ENCODE measurements around the gene MECP2.
"Not testable (repeated sequence)": the region's sequence is repeated elsewhere in the genome, so short reads cannot be mapped to it uniquely, and the experiment has no call there.

The MECP2 gene

GRCh38 chrX:153999359-154000037 lies 98.0 kb downstream of the MECP2 start:
- no peak for ATAC-seq
- no peak for DNase-seq
- H3K9me3 Mint-ChIP-seq = no peaks in the 10 kb centered on the region

GRCh38 chrX:153995504-153995903 lies 102.0 kb downstream of the MECP2 start:
- Mint-ChIP-seq H3K27me3 (no peaks in the 10 kb centered on the region), H3K4me3 (no peak overlapping the region), H3K36me3 (ENCODE audit: low read depth) (no peaks in the 10 kb centered on the region), H3K27ac (no peak overlapping the region), H3K9me3 (no peaks in the 10 kb centered on the region), H3K4me1 (peaks cover 7% of the 10 kb centered on the region)
- DNase-seq (no peak), ATAC-seq (no peak)

More at GRCh38 chrX:153999359-154000037, 98.0 kb downstream of the MECP2 start:
- no peak overlapping the region for H3K4me3 Mint-ChIP-seq
- H3K36me3 Mint-ChIP-seq (ENCODE audit: low read depth) = peaks cover 2% of the 10 kb centered on the region
- no peaks in the 10 kb centered on the region for H3K27me3 Mint-ChIP-seq
- H3K4me1 Mint-ChIP-seq = peaks cover 16% of the 10 kb centered on the region
- no peak overlapping the region for H3K27ac Mint-ChIP-seq

- not testable (repeated sequence) for ATAC-seq; H3K27me3 Mint-ChIP-seq; H3K4me3 Mint-ChIP-seq; H3K9me3 Mint-ChIP-seq; H3K27ac Mint-ChIP-seq; H3K36me3 Mint-ChIP-seq (ENCODE audit: low read depth); DNase-seq
- H3K4me1 Mint-ChIP-seq = peaks cover 16% of the 10 kb centered on the region
These were observed 103.1 kb downstream of the MECP2 start for GRCh38 chrX:153994398-153994797.

- Mint-ChIP-seq H3K9me3 (no peaks in the 10 kb centered on the region), H3K27ac (no peak overlapping the region), H3K4me1 (peaks cover 18% of the 10 kb centered on the region), H3K27me3 (no peaks in the 10 kb centered on the region), H3K36me3 (ENCODE audit: low read depth) (no peaks in the 10 kb centered on the region), H3K4me3 (no peak overlapping the region)
- ATAC-seq = no peak
- DNase-seq = no peak
These were observed 103.5 kb downstream of the MECP2 start for GRCh38 chrX:153993978-153994377.

DNA sequence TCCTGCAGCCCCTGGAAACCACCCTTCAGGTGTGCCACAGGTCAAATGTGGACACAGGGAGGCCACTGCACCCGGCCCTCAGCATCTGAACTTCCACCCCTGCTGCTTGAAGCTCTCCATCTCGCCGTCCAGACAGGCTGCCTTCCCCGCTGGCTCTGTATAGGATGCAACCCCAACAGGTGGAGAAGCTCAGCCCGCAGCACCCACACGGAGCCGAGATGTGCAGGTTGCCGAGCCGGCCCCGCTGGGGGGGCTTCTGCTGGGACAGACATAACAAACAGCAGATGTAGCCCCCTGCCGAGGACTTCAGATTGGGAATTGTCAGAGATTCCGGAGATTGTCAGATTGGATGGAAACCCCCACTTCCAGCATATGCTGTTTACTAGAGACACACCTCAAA lies 104.4 kb downstream of the MECP2 start:
- Mint-ChIP-seq H3K27ac (no peak overlapping the region), H3K4me3 (no peak overlapping the region)

DNA sequence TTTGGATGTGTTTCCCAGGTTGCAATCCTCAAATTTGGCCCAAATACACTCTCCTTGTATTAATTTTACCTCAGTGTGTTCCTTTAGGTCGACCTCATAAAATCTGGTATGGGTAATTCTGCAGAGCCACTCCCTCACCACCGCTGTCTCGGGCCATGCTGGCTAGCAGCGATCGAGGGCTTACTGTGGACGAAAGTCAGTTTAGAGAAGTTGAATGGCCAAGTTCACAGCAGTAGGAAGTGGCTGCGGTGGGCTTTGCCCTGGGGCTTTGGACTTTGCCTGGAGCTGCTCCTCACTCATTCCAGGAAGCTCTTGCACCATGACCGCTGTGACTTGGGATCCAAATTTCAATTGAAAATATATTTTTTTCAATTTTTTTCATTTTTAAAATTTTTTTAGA lies 105.3 kb downstream of the MECP2 start:
- peaks cover 18% of the 10 kb centered on the region for H3K4me1 Mint-ChIP-seq
- no peak overlapping the region for H3K4me3 Mint-ChIP-seq
- no peaks in the 10 kb centered on the region for H3K36me3 Mint-ChIP-seq (ENCODE audit: low read depth)
- DNase-seq (no peak), ATAC-seq (no peak)
- no peaks in the 10 kb centered on the region for H3K9me3 Mint-ChIP-seq
- no peak overlapping the region for H3K27ac Mint-ChIP-seq
- H3K27me3 Mint-ChIP-seq = no peaks in the 10 kb centered on the region

More for the DNA sequence above, 104.4 kb downstream of the MECP2 start:
- peaks cover 18% of the 10 kb centered on the region for H3K4me1 Mint-ChIP-seq
- no peaks in the 10 kb centered on the region for H3K9me3 Mint-ChIP-seq
- H3K36me3 Mint-ChIP-seq (ENCODE audit: low read depth) = no peaks in the 10 kb centered on the region
- ATAC-seq (no peak), DNase-seq (no peak)
- H3K27me3 Mint-ChIP-seq = no peaks in the 10 kb centered on the region

DNA sequence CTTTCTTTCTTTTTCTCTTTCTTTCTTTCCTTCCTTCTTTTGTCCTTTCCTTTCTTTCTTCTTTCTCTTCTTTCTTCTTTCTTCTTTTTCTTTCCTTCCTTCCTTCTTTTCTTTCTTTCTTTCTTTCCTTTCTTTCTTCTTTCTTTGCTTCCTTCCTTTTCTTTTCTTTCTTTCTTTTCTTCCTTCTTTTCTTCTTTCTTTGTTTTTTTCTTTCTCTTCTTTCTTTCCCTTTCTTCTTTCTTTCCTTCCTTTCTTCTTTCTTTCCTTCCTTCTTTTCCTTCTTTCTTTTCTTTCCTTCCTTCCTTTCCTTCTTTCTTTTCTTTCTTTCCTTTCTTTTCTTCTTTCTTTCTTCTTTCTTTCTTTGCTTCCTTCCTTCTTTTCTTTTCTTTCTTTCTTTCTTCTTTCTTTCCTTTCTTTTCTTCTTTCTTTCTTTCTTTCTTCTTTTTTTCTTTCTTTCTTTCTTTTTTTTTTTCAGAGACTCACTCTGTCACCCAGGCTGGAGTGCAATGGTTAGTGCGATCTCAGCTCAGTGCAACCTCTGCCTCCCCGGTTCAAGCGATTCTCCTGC lies 106.4 kb downstream of the MECP2 start:
- Mint-ChIP-seq H3K27me3 (no peaks in the 10 kb centered on the region), H3K4me1 (peaks cover 21% of the 10 kb centered on the region), H3K27ac (no peak overlapping the region)

GRCh38 chrX:153989973-153990655 lies 107.4 kb downstream of the MECP2 start:
- peaks cover 26% of the 10 kb centered on the region for H3K4me1 Mint-ChIP-seq
- no peaks in the 10 kb centered on the region for H3K27me3 Mint-ChIP-seq
- DNase-seq (peak; percentile 31), ATAC-seq (peak; percentile 41)
- peak overlapping the region; percentile 22 for H3K4me3 Mint-ChIP-seq
- peak overlapping the region; percentile 66 for H3K27ac Mint-ChIP-seq
- H3K9me3 Mint-ChIP-seq = no peaks in the 10 kb centered on the region
- no peaks in the 10 kb centered on the region for H3K36me3 Mint-ChIP-seq (ENCODE audit: low read depth)

More for the DNA sequence above, 106.4 kb downstream of the MECP2 start:
- Mint-ChIP-seq H3K9me3 (no peaks in the 10 kb centered on the region), H3K36me3 (ENCODE audit: low read depth) (no peaks in the 10 kb centered on the region), H3K4me3 (no peak overlapping the region)
- DNase-seq (no peak), ATAC-seq (no peak)

DNA sequence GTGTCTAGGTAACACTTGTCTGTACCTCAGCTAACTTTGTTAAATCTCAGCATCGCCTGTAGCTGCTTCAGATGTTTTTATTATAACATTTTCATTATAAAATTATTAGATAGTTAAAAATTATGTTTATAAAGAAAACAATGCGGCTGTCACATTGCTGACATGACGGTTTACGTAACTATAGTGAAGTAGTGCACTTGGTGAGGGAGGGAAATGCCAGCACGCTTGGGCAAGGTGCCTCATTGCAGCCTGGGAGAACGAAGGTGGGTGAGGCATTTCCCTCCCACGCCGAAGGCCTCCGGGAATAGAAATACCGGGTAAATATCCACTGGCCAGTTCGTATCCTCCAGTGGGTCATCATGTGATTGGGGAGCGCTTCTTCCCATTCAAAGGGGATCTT lies 109.0 kb downstream of the MECP2 start:
- Mint-ChIP-seq H3K27ac (no peak overlapping the region), H3K4me3 (no peak overlapping the region), H3K9me3 (no peaks in the 10 kb centered on the region), H3K27me3 (no peaks in the 10 kb centered on the region), H3K36me3 (ENCODE audit: low read depth) (no peaks in the 10 kb centered on the region), H3K4me1 (peaks cover 41% of the 10 kb centered on the region)
- DNase-seq (no peak), ATAC-seq (no peak)

DNA sequence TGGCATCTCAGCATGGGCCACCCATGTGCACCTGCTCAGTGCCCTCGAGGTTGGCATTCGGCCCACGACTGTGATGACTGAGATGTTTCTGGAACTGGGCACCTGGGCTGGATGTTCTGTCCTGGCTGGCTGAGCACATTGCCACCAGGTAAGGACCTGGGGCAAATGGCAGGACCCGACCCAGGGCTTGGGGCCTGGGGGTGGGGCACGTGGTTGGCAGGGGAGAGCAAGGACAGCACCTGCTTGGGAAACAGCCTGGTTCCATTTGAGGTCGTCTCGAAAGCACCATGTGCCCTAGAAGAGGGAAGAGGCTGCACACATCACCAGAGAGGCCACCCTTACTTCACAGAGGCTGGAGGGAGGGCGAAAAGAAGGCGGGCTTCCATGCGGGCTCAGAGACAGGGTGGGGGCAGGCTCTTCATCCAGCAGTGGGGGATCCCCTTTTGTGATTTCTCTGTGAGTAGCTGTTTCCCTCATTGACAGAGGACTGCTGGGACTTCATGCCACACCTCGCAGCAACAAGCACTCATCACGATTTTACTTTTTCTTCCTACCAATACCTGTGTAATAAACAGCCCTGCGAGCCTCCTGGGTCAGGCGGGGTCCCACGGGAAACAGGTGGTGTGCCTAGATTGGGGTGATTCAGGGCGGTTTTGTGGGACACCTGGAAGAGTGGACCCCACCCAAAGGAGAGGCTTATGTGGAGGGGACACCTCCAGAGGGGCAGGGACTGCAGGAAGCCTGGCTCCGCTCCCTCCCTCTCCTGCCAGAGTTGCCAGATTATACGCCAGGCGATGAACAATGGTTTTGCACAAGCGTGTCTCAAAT lies 113.0 kb downstream of the MECP2 start:
- DNase-seq = peak; percentile 61
- Mint-ChIP-seq H3K27me3 (no peaks in the 10 kb centered on the region), H3K27ac (peak overlapping the region; percentile 93), H3K4me3 (peak overlapping the region; percentile 78), H3K36me3 (ENCODE audit: low read depth) (no peaks in the 10 kb centered on the region), H3K9me3 (no peaks in the 10 kb centered on the region), H3K4me1 (peaks cover 59% of the 10 kb centered on the region)
- peak; percentile 68 for ATAC-seq

GRCh38 chrX:153983321-153983801 lies 114.2 kb downstream of the MECP2 start:
- Mint-ChIP-seq H3K4me1 (peaks cover 56% of the 10 kb centered on the region), H3K36me3 (ENCODE audit: low read depth) (no peaks in the 10 kb centered on the region), H3K27ac (peak overlapping the region; percentile 75), H3K4me3 (no peak overlapping the region), H3K27me3 (no peaks in the 10 kb centered on the region), H3K9me3 (no peaks in the 10 kb centered on the region)
- DNase-seq (peak; percentile 39), ATAC-seq (peak; percentile 31)

DNA sequence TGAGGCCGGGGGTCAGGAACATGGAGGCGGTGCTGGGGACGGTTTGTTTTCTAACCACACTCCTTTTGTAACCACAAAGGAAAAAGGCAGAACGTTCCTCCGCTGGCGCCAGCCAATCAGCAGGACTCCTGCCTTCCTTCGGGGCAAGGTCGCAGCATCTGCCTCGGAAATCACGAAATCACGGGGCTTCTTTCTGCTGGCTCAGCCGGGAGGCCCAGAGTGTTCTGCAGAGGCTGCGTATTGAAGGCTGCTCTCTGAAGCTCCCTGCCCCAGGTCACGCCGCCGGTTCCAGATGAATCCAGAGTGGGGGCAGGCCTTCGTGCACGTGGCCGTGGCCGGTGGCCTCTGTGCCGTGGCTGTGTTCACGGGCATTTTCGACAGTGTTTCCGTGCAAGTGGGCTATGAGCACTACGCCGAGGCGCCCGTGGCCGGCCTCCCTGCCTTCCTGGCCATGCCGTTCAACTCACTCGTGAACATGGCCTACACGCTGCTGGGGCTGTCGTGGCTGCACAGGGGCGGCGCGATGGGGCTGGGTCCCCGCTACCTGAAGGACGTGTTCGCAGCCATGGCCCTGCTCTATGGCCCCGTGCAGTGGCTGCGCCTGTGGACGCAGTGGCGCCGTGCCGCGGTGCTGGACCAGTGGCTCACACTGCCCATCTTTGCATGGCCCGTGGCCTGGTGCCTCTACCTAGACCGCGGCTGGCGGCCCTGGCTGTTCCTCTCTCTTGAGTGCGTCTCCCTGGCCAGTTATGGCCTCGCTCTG lies 115.6 kb downstream of the MECP2 start:
- peak overlapping the region; percentile 66 for H3K4me3 Mint-ChIP-seq
- ATAC-seq = peak; percentile 26
- peak; percentile 70 for DNase-seq

GRCh38 chrX:153981231-153981630 lies 116.3 kb downstream of the MECP2 start:
- Mint-ChIP-seq H3K27ac (peak overlapping the region; percentile 91), H3K4me3 (peak overlapping the region; percentile 66), H3K4me1 (peaks cover 52% of the 10 kb centered on the region), H3K36me3 (ENCODE audit: low read depth) (no peaks in the 10 kb centered on the region), H3K9me3 (no peaks in the 10 kb centered on the region), H3K27me3 (no peaks in the 10 kb centered on the region)
- DNase-seq = no peak
- ATAC-seq = no peak

More for the DNA sequence above, 115.6 kb downstream of the MECP2 start:
- Mint-ChIP-seq H3K27ac (peak overlapping the region; percentile 91), H3K27me3 (no peaks in the 10 kb centered on the region), H3K4me1 (peaks cover 53% of the 10 kb centered on the region), H3K36me3 (ENCODE audit: low read depth) (no peaks in the 10 kb centered on the region), H3K9me3 (no peaks in the 10 kb centered on the region)

GRCh38 chrX:153980394-153980793 lies 117.1 kb downstream of the MECP2 start:
- not testable (repeated sequence) for H3K36me3 Mint-ChIP-seq (ENCODE audit: low read depth); DNase-seq; H3K27me3 Mint-ChIP-seq; H3K9me3 Mint-ChIP-seq
- ATAC-seq = peak; percentile 30
- peak overlapping the region; percentile 36 for H3K4me3 Mint-ChIP-seq
- peak overlapping the region; percentile 91 for H3K27ac Mint-ChIP-seq
- peaks cover 53% of the 10 kb centered on the region for H3K4me1 Mint-ChIP-seq
